A673 (cell line): ENCODE measurements around the gene USP15.

ENCODE experiments used
- EZH2 ChIP-seq: fragments of 200-600 bp; sonication (generic); IDR thresholded peaks from 2 replicates; pipeline ENCODE4 v1.6.1; 2017; ENCODE audit warnings: borderline replicate concordance, low read depth, mild to moderate bottlenecking, mixed read lengths, antibody characterized with exemption, low read length; ENCODE audit not compliant: poor library complexity, severe bottlenecking
- TF ChIP-seq, protein P1 (sequence below): fragments of 300-800, 200-600 bp; sonication (generic); conservative IDR thresholded peaks from 2 replicates; pipeline ENCODE4 v1.5.1; 2017; ENCODE audit warnings: low read depth, mild to moderate bottlenecking, antibody characterized with exemption, low read length, moderate library complexity, mixed read lengths

- TF ChIP-seq, protein P1, sequence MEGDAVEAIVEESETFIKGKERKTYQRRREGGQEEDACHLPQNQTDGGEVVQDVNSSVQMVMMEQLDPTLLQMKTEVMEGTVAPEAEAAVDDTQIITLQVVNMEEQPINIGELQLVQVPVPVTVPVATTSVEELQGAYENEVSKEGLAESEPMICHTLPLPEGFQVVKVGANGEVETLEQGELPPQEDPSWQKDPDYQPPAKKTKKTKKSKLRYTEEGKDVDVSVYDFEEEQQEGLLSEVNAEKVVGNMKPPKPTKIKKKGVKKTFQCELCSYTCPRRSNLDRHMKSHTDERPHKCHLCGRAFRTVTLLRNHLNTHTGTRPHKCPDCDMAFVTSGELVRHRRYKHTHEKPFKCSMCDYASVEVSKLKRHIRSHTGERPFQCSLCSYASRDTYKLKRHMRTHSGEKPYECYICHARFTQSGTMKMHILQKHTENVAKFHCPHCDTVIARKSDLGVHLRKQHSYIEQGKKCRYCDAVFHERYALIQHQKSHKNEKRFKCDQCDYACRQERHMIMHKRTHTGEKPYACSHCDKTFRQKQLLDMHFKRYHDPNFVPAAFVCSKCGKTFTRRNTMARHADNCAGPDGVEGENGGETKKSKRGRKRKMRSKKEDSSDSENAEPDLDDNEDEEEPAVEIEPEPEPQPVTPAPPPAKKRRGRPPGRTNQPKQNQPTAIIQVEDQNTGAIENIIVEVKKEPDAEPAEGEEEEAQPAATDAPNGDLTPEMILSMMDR = no peak
- TF ChIP-seq EZH2 = no peak
Observed at GRCh38 chr12:62239571-62239970, 20.6 kb upstream of the USP15 start.
